Upper lobe of left lung (tissue), 4 donors: ENCODE results near the gene CDKN2A.

Source experiments
- POLR2A ChIP-seq, 4 donors: fragments of 450-650 bp; IDR thresholded peaks; one replicate each; pipeline ENCODE4 v1.5.1; 2016 to 2017; ENCODE audit warnings: antibody characterized with exemption in 4 of 4, mild to moderate bottlenecking in 2 of 4
- POLR2AphosphoS5 ChIP-seq, 2 donors: sonication (generic); formaldehyde crosslinking; IDR thresholded peaks; one replicate each; pipeline ENCODE4 v1.5.1; 2017; ENCODE audit warnings: antibody characterized with exemption in 2 of 2
- TF ChIP-seq, protein P1 (sequence below), 6 experiments: fragments of 450-650 bp in 4 of 6; fragments of 200-600 bp in 2 of 6; sonication (generic) in 2 of 6; IDR thresholded peaks; one replicate each; pipeline ENCODE4 v1.5.1; 2016 to 2019; ENCODE audit warnings: antibody characterized with exemption in 6 of 6

- TF ChIP-seq, protein P1, sequence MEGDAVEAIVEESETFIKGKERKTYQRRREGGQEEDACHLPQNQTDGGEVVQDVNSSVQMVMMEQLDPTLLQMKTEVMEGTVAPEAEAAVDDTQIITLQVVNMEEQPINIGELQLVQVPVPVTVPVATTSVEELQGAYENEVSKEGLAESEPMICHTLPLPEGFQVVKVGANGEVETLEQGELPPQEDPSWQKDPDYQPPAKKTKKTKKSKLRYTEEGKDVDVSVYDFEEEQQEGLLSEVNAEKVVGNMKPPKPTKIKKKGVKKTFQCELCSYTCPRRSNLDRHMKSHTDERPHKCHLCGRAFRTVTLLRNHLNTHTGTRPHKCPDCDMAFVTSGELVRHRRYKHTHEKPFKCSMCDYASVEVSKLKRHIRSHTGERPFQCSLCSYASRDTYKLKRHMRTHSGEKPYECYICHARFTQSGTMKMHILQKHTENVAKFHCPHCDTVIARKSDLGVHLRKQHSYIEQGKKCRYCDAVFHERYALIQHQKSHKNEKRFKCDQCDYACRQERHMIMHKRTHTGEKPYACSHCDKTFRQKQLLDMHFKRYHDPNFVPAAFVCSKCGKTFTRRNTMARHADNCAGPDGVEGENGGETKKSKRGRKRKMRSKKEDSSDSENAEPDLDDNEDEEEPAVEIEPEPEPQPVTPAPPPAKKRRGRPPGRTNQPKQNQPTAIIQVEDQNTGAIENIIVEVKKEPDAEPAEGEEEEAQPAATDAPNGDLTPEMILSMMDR (IDR thresholded peaks at IDR 0.05) = no peak
- TF ChIP-seq POLR2A (IDR thresholded peaks at IDR 0.05) (no peak), POLR2AphosphoS5 (IDR thresholded peaks at IDR 0.05) (no peak)
Observed at GRCh38 chr9:21982861-21983560, 11.2 kb downstream of the CDKN2A start.
